ENCODE measurements around the gene LGALS7B. TPM values are rescaled to one million over a fixed set of nuclear protein-coding genes. Genes with fewer than 3 reads are reported as not detected.

Gene LGALS7B
- total RNA-seq, 4 donors from 2014 or later: not detected

- peaks cover 0 to 97% (median 47%) of the 10 kb centered on the region in 4 donors for H3K36me3 ChIP-seq
- in situ Hi-C loops (cut with MboI; ENCODE audit: low pct_ligation_motif_present in 1 of 4, low pct_unique_long_range_greater_than_20kb in 1 of 4, low sequenced_read_pairs in 3 of 4): no loop called here
- H3K4me3 ChIP-seq: no peak overlapping the region
- peaks cover 0 to 7% (median 1%) of the 10 kb centered on the region in 4 donors for H3K4me1 ChIP-seq
- TF ChIP-seq EP300 (IDR thresholded peaks at IDR 0.05; ENCODE audit: low read depth) (no peak), POLR2AphosphoS5 (IDR thresholded peaks at IDR 0.05) (no peak), CTCF (IDR thresholded peaks at IDR 0.05) (no peak), POLR2A (IDR thresholded peaks at IDR 0.05) (no peak)
- intact Hi-C loops (cut with DNase I; ENCODE audit: low total_unique reads): no loop called here
- 93% methylated on average over 5 of the region's 5 CpGs; no CpG with 5 or more reads in 1 of the 2 donors for WGBS, 2 donors (ENCODE audit: low coverage in 1 of 2)
- H3K27ac ChIP-seq: peak overlapping the region in 1 of 4 donors; percentile 10
- H3K9me3 ChIP-seq: no peaks in the 10 kb centered on the region
- no peaks in the 10 kb centered on the region for H3K27me3 ChIP-seq
- no peak for DNase-seq
These were observed 51.6 kb downstream of the LGALS7B start for GRCh38 chr19:38840583-38840968.

Small RNAs within 50 kb of the gene (small RNA-seq; reads per million reads assigned to genes)
- gene RNU6-140P: 0 reads per million in 4 donors

Other genes starting within 250 kb of the LGALS7B start
- 10 to 100 TPM in 2 of 4 donors, 1 to 10 TPM in 1, not detected in 1; 4.0 to 49.0 (median 11.1) TPM for gene MAP4K1, start 171.2 kb upstream of the LGALS7B start, total RNA-seq
- 100 to 1,000 TPM; 267 to 660 (median 460) TPM for gene EIF3K, start 170.0 kb upstream of the LGALS7B start, total RNA-seq
- 1,000 to 10,000 TPM in 1 of 4 donors, 100 to 1,000 TPM in 3; 458 to 1,080 (median 723) TPM for gene ACTN4, start 141.6 kb upstream of the LGALS7B start, total RNA-seq
- 10 to 100 TPM in 2 of 4 donors, 1 to 10 TPM in 1, not detected in 1; 2.6 to 44.8 (median 14.4) TPM for gene CAPN12, start 44.7 kb upstream of the LGALS7B start, total RNA-seq
- not detected for gene LGALS7, start 15.7 kb upstream of the LGALS7B start, total RNA-seq
- gene LGALS4, start 23.7 kb downstream of the LGALS7B start, total RNA-seq: 1,000 to 10,000 TPM; 1,815 to 4,845 (median 3,695) TPM
- gene ECH1, start 42.6 kb downstream of the LGALS7B start, total RNA-seq: 100 to 1,000 TPM; 181 to 313 (median 228) TPM
- 100 to 1,000 TPM; 139 to 200 (median 174) TPM for gene HNRNPL, start 60.8 kb downstream of the LGALS7B start, total RNA-seq
- gene RINL, start 89.1 kb downstream of the LGALS7B start, total RNA-seq: 1 to 10 TPM; 1.8 to 7.0 (median 3.6) TPM
- gene SIRT2, start 110.4 kb downstream of the LGALS7B start, total RNA-seq: 100 to 1,000 TPM in 1 of 4 donors, 10 to 100 TPM in 3; 56.3 to 128 (median 64.2) TPM
- 10 to 100 TPM in 3 of 4 donors, 1 to 10 TPM in 1; 6.2 to 53.9 (median 29.4) TPM for gene NFKBIB, start 110.8 kb downstream of the LGALS7B start, total RNA-seq
- gene CCER2, start 123.0 kb downstream of the LGALS7B start, total RNA-seq: not detected
- gene SARS2, start 141.6 kb downstream of the LGALS7B start, total RNA-seq: 100 to 1,000 TPM in 1 of 4 donors, 10 to 100 TPM in 3; 21.4 to 186 (median 42.7) TPM
- 10 to 100 TPM; 23.7 to 42.6 (median 34.7) TPM for gene MRPS12, start 141.7 kb downstream of the LGALS7B start, total RNA-seq
- gene FBXO17, start 186.5 kb downstream of the LGALS7B start, total RNA-seq: 1 to 10 TPM; 2.2 to 7.8 (median 2.4) TPM
- 1 to 10 TPM in 2 of 4 donors, under 1 TPM in 1, not detected in 1; 0.14 to 1.5 (median 1.1) TPM for gene FBXO27, start 243.3 kb downstream of the LGALS7B start, total RNA-seq